ENCODE results near the gene KCTD7. TPM values are rescaled to one million over a fixed set of nuclear protein-coding genes. Genes with fewer than 3 reads are reported as not detected.

The KCTD7 gene
- total and polyA plus RNA-seq, 12 donors: 6.7 to 13.6 (median 8.1) TPM

DNA sequence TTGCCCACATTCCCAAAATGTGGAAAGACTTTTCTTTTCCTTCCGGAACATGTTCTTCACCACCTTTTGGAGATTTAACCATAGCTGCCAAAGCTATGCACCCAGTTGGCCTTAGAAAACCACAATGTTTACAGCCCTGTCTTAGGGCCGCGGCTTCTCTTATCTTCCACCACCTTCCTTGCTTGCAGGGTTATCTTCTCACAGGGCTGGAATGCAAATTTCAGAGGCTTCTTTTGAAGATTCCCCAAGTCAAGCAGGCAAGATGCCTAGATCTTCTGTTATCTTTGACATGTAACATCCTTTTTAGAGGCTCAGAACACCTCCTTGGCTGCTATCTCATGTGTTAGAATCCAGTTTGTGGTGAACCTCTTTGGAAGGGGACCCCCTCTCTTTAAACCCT is 11.1 kb downstream of the KCTD7 start:
- Histone ChIP-seq H3K36me3 (peaks cover 0 to 88% (median 54%) of the 10 kb centered on the region in 9 donors), H3K4me1 (peaks cover 0 to 25% (median 8%) of the 10 kb centered on the region in 9 donors), H3K9me3 (no peaks in the 10 kb centered on the region), H3K4me3 (no peak overlapping the region), H3K27ac (no peak overlapping the region), H3K27me3 (no peaks in the 10 kb centered on the region)
- TF ChIP-seq, protein P1, sequence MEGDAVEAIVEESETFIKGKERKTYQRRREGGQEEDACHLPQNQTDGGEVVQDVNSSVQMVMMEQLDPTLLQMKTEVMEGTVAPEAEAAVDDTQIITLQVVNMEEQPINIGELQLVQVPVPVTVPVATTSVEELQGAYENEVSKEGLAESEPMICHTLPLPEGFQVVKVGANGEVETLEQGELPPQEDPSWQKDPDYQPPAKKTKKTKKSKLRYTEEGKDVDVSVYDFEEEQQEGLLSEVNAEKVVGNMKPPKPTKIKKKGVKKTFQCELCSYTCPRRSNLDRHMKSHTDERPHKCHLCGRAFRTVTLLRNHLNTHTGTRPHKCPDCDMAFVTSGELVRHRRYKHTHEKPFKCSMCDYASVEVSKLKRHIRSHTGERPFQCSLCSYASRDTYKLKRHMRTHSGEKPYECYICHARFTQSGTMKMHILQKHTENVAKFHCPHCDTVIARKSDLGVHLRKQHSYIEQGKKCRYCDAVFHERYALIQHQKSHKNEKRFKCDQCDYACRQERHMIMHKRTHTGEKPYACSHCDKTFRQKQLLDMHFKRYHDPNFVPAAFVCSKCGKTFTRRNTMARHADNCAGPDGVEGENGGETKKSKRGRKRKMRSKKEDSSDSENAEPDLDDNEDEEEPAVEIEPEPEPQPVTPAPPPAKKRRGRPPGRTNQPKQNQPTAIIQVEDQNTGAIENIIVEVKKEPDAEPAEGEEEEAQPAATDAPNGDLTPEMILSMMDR (IDR thresholded peaks at IDR 0.05): no peak
- intact Hi-C loops (cut with DNase I): loop anchor here in 1 of 10 donors (2.0 kb wide), 1 partner anchor 23 kb away; no protein-coding TSS in a partner anchor
- ATAC-seq: no peak
- WGBS, 2 donors: 74 to 83% methylated on average over 3 of the region's 3 CpGs
- no peak for DNase-seq

DNA sequence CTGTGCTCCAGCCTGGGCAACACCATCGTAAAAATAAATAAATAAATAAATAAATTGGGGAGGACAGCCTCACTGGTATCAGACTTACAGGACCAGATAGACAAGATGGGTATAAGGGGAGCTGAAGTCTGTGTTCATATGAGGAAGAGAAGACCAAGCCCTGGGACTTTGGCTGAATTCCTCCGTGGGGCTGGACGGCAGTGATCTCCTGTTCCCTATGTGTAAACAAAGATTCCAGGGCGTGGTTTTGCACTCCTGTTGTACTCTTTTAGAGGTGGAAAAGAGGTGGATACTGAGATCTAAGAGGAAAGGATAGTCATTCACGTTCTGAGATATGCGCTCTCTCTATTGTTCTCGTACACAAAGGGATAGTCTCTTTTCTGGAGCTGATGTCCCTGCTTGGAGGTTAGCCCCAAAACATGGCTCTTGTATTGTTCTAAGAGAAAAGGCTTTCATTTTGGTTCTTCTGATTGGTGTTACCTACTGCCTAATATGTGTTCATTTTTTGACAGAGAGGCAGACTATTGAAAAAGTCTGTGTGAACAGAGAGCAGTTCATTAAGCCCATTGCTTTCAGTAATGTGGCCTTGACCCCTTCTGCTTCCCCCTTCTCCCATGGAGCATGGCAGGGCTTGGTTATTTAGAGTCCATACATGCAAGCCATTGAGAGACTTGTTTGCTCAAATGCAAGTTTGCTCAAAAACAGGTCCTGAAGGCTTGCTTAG is 12.3 kb downstream of the KCTD7 start:
- no peak for DNase-seq
- 92% methylated on average over 7 of the region's 7 CpGs for WGBS, 2 donors
- Histone ChIP-seq H3K27me3 (no peaks in the 10 kb centered on the region), H3K4me3 (no peak overlapping the region), H3K27ac (peak overlapping the region in 3 of 10 donors; percentile 44 to 67 (median 48)), H3K36me3 (peaks cover 0 to 95% (median 59%) of the 10 kb centered on the region in 9 donors), H3K4me1 (peaks cover 0 to 20% (median 5%) of the 10 kb centered on the region in 9 donors), H3K9me3 (no peaks in the 10 kb centered on the region)
- intact Hi-C loops (cut with DNase I): no loop called here
- TF ChIP-seq, protein P1 (IDR thresholded peaks at IDR 0.05): no peak
- peak in 1 of 8 donors; percentile 12 for ATAC-seq

DNA sequence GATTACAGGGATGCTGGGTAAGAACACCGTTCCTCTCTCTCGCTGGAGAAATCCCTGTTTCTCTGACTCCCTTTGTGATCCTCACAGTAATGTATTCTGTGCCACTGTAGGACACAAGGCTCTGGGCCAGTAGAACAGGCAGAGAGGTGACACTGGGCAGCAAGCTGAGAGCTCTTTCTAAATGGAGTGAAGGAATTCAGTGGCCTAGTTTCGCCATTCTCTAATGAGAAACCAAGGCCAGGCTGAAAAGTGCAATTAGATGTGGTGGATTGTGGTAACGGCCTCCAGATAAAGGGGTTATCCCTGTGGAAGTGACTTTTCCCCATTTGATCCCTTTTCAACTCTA is 12.8 kb downstream of the KCTD7 start:
- H3K27me3 ChIP-seq: no peaks in the 10 kb centered on the region
- peaks cover 0 to 20% (median 5%) of the 10 kb centered on the region in 9 donors for H3K4me1 ChIP-seq
- peaks cover 0 to 100% (median 59%) of the 10 kb centered on the region in 9 donors for H3K36me3 ChIP-seq
- H3K9me3 ChIP-seq: no peaks in the 10 kb centered on the region
- H3K27ac ChIP-seq: peak overlapping the region in 3 of 10 donors; percentile 44 to 67 (median 48)
- DNase-seq (no peak), ATAC-seq (peak in 4 of 8 donors; percentile 32 to 57 (median 46))
- intact Hi-C loops (cut with DNase I): no loop called here
- TF ChIP-seq, protein P1 (IDR thresholded peaks at IDR 0.05): no peak
- 92 to 94% methylated on average over 4 of the region's 4 CpGs for WGBS, 2 donors
- H3K4me3 ChIP-seq: no peak overlapping the region

DNA sequence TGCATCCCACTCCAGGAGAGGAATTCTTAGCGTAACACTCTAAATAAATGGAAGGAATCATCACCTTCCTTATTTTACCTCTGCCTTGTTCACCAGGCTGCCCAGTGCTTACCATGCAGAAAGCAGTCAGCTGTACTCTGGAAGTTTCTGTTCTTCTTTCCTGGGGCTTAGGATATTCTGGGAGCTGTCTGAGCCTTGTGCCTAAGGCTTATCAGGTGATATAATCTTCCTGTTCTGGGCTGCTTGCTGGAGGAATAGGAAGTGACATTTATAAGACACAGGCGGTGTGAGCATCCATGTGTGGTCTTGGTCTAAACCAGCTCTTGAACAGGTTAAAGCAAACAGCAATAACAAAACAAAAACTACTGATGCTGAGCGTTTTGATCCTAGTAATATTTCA is 13.5 kb downstream of the KCTD7 start:
- DNase-seq (no peak), ATAC-seq (peak in 4 of 8 donors; percentile 23 to 55 (median 36))
- Histone ChIP-seq H3K27me3 (no peaks in the 10 kb centered on the region), H3K27ac (peak overlapping the region in 1 of 10 donors; percentile 67), H3K9me3 (no peaks in the 10 kb centered on the region), H3K4me3 (no peak overlapping the region), H3K36me3 (peaks cover 0 to 100% (median 59%) of the 10 kb centered on the region in 9 donors), H3K4me1 (peaks cover 0 to 20% (median 5%) of the 10 kb centered on the region in 9 donors)
- WGBS, 2 donors: 85 to 92% methylated on average over 3 of the region's 3 CpGs
- TF ChIP-seq, protein P1 (IDR thresholded peaks at IDR 0.05): no peak
- intact Hi-C loops (cut with DNase I): no loop called here

Measured in heart right ventricle (tissue), 16 donors.